HG02571 (cell line): ENCODE results near the gene CENPU.
"Not testable (repeated sequence)": the region's sequence is repeated elsewhere in the genome, so short reads cannot be mapped to it uniquely, and the experiment has no call there.

Experiments
- ATAC-seq: cut with Tn5 transposase; IDR thresholded peaks from one replicate; pipeline ENCODE4 v1.9.1; 2021; ENCODE audit warnings: mild to moderate bottlenecking, moderate library complexity; ENCODE audit not compliant: unreplicated experiment

The CENPU gene

DNA sequence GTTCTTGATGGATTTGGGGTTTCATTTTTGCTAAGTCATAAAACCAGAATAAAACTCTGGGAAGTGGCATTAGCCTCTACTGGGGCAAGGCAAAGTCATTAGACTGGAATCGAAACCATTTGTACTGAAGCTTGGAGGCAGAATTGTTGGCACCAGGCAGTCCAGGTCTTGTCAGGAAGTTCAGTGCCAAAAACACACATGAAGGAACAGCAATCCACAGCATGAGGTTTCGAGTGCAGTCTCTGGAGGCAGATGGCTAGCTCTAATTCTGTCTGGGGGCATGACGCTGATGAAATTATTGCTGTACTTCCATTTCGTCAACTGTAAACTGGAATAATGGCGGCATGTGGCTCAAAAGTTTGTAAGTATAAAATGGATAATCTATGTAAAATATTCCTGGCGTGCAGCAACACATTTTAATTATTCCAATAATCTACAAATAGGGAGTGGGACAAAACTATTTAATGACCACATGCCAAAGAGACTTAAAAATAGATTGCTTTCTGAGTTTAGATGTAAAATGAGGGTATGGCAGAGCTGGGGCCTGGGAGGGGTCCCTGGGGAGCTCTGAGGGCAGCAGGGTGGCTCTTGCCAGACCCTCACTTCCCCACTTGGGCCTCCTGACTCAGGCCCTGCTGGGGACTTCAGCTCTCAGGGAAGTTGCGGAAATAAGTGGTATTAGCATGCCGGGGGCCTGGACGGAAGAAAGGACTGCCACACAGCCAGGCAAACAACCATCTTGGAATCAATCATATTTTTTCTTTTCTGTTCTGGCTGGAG, 18.8 kb upstream of the CENPU start:
- no peak for ATAC-seq

DNA sequence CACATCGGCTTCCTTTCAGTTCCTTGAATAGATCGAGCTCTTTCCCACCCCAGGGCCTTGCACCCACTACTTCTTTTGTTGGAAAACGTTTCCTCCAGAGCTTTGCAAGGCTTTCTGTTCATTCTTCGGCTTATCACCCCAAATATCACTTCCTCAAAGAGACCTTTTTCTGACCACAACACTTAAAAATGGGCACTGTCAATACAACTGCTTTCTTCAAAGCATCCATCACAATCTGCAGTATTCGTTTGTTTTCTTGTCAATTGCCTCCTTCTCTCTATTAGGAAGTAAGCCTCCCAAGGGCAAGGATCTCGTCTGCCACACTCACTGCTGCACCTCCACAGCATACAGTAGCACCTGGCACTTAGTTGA, 17.7 kb upstream of the CENPU start:
- ATAC-seq = no peak

DNA sequence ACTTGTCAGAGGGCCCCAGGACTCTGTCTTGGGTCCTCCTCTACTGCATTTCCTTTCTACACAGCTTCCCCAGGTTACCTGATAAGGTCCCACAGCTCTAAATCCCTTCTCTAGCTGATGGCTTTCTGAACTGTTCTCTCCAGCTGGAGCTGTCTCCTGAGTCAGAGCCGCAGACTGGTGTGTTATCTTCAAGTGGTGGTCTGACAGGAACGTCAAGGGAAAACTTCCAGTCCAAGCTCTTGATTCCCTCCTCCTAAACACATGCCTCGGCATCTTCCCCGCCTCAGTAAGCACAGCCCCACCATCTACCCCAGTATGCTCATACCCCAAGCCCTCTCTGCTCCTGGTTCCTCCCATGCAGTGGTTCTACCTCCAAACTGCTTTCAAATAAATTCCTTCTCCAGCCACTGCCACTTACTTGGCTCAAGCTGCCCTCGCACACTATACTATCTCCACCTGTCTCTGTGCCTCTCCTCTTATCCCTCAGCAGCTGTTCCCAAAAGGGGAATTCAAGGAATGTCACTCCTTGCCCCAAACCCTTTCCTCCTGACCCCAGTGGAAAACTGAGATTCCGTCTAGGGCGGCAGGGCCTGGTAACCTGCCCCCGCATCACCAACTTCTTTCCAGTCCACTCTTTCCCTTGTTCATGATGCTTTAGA, 17.2 kb upstream of the CENPU start:
- ATAC-seq = no peak

DNA sequence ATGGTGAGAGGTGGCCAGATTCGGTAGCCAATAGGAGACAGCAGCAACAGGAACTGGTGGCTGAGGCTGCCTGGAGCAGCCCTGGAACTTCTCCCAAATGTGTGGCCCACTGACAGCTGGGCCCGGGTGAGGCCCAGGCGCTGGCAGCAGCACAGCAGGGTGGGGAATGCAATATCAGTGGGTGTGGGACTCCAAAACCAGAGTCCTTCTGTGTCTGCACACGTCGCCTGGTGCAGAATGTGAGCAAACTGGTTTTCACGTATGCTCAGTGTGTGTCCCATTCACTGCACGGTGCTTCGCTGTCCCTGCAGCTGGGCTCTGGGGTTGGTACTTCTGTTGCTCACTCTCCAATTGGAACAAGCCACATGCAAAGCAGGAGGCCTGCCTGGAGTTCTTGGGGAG, 14.4 kb upstream of the CENPU start:
- no peak for ATAC-seq

DNA sequence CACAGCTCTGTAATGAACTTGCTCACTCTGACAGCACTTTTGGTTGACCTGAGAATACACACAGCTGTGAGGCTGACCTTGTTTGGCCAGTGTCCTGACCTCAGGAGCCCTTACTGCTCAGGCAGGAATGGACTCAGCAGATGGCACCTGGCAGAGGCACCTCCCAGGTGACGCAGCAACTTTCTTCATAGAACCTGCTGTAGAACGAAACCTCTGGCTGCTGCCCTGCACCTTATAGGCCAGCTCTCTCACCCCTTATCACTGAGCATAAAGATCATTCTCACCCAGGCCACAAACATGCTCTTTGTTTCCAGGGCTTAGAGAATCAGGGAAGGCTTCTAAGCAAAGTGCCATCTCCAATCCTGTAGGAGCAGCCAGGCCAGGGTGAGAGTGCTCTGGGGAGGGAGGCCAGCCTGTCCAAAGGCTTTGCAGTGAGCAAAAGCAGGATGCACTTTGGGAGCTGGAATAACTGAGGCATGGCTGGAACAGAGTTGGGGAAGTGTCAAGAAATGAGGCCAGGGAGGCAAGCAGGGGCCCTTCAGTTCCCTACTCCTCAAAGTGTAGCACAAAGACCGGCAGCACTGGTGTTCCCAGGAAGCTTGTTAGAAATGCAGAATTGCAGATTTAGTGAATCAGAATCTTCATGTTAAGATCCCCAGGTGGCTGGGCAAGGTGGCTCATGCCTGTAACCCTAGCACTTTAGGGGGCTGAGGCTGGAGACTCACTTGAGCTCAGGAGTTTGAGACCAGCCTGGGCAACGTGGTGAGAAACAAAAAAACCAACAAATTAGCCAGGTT, 13.3 kb upstream of the CENPU start:
- ATAC-seq = no peak

DNA sequence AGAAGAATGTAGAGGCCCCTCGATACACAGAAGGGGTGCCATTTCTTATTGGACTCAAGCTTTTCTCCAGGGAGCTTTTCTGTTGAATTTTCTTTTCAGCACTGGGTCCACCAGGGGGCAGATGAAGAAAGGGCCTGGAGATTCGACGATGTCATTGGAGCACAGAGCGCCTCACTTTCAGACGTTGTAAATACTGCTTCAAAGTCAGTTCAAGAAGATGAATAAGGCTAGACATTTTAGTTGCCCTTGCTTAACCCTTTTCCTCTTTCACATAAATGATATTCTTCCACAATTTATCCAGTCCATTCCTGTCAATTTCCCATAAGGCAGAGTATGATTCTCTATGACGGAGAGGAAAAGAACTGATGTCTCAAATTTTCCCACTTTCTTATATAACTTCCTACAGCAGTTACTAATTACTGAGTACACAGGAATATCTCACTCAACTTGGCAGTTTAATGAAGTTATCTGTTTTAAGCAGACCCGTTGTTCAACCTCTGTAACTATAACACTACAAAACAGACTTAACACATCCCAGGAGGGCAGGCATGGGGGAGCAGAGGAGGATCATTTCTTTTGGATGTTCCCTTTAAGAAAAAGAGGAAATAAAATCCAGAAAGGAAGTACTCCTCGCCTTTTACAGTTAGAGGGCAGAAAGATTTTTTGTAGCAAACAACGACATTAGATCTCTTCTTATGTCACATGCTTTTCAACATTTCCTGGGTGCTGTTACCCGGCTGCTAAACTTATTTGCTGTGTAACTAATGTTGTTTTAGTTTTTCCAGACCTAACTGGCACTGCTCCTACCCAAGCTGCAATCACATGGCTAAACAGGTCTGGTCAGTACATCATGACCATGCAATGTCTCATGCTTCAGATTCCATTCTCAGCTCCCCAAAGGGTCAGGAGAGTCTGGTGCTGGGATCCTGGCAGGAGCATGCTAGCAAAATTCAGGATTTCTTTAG, 12.2 kb upstream of the CENPU start:
- no peak for ATAC-seq

DNA sequence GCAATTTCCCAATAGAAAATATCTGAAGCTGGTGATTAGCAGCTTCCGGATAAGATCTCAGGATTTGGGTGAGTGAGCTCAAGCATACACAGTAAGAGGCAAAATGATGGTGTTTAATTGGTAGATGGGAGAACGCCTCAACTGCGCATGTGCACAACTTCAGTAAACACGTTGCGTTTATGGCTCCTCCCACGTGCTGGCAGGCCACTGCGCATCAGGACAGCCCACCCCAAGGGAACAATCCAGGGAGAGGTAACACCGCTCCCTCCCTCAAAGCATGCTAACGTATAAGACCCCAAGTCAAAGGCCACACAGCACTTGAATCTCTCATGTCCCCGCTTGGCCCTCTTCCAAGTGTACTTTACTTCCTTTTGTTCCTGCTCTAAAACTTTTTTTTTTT, 10.3 kb upstream of the CENPU start:
- ATAC-seq = no peak

DNA sequence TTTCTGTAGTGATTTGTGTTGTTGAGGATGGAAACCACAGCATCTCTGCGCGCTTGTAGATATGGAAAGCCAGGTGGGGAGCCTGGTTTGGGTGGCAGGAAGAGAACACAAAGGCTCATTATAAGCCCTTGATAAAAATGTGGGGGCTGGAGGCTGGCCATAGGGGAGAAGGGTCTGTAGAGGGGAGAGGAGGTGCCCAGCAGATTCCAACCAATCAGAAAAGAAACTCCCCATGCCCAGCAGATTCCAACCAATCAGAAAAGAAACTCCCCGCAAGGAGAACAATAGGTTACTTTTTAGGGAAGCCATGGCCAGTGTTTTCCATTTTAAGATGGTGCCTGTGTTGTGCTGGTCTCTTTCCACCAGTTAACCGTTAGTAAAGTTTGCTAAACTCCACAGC, 9.8 kb upstream of the CENPU start:
- no peak for ATAC-seq

DNA sequence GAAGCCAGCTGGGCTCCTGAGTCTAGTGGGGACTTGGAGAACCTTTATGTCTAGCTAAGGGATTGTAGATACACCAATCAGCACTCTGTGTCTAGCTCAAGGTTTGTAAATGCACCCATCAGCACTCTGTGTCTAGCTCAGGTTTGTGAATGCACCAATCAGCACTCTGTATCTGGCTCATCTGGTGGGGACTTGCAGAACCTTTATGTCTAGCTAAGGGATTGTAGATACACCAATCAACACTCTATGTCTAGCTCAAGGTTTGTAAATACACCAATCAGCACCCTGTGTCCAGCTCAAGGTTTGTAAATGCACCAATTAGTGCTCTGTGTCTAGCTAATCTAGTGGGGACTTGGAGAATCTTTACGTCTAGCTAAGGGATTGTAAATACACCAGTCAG, 7.8 kb upstream of the CENPU start:
- ATAC-seq = not testable (repeated sequence)

DNA sequence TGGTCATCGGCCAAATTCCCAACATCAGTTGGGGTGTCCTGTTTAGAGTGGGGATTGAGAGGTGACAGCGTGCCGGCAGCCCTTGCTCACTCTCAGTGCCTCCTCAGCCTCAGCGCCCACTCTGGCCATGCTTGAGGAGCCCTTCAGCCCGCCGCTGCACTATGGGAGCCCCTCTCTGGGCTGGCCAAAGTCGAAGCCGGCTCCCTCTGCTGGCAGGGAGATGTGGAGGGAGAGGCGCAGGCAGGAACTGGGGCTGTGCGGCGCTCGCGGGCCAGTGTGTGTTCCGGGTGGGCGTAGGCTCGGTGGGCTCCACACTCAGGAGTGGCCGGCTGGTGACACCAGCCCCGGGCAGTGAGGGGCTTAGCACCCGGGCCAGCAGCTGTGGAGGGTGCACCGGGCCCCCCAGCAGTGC, 7.1 kb upstream of the CENPU start:
- ATAC-seq = no peak

DNA sequence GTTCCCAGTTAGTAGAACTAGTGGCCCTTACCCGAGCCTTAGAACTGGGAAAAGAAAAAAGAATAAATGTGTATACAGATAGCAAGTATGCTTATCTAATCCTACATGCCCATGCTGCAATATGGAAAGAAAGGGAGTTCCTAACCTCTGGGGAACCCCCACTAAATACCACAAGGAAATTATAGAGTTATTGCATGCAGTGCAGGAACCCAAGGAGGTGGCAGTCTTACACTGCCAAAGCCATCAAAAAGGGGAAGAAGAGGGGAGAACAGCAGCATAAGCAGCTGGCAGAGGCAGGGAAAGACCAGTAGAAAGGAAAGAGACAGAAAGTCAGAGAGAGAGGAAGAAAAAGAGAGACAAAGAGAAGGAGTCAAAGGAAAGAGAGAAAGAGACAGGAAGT, 5.7 kb upstream of the CENPU start:
- not testable (repeated sequence) for ATAC-seq

DNA sequence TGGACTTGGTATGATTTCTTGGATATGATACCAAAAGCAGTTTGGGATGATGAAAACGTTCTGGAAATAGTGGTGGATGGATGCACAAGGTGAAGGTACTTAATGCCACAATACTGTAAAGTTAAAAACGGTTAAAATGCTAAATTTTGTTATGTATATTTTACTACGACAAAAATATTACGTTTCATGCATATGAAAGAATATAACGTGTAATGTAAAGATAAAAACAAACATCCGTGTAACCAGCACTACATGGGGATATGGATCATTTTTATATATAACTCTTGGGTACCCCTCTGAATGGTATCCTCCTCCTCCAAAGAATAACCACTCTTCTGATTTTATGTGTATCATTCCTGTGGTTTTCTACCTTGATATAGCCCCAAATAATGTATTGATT, 862 bp upstream of the CENPU start:
- no peak for ATAC-seq

DNA sequence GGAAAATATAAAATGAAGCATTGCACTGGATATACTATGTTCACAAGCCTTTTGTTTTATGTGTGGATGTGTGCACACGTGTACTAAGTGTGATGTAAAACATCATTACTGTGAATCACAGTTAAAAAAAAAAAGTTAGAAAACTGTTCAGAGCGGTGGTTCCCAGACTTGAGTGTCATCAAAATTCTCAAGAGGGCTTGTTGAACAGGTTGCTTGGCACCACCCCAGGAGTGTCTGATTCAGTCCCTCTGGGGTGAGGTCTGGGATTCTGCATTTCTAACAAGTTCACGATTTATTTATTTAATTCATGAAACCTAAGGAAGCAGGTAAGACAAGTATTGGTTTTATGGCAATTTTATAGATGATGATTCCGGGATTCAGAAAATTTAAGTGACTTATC, 1.8 kb downstream of the CENPU start:
- ATAC-seq = no peak

DNA sequence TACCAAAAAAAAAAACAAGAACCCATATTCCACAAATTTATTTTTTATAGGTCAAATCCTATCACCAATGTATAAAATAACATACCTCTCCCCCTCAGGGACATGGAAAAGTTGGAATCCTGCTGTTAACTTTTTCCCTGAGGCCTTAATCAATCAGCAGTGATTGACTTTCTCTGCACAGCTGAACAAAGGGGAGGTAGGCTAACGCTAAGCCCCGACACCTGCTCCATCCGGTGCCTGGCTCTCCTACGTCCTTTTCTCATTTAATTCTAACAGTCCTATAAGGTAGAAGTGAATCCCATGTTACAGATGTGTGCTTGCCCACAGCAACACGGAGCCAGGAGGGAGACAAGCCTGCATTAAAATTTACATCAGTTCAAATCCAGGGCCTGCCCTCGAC, 2.8 kb downstream of the CENPU start:
- no peak for ATAC-seq

DNA sequence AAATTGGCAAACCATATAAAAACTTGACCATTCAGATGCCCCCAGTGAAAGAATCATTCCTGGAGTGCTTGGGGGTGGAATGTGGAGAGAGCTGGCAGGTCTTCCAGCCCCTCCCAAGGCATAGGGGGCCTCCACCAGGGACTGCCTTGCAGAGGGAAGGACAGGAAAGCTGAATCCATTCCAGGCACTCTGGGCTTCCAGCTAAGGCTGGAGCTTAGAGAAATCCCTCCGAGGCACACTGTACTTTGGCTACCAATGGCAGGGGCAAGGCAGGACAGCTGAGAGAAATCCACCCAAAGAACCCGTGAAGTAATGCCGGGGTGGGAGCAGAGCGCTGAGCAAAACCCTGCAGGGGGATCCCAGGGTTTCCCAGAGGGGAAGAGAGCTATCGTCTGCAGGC, 4.0 kb downstream of the CENPU start:
- ATAC-seq = no peak

DNA sequence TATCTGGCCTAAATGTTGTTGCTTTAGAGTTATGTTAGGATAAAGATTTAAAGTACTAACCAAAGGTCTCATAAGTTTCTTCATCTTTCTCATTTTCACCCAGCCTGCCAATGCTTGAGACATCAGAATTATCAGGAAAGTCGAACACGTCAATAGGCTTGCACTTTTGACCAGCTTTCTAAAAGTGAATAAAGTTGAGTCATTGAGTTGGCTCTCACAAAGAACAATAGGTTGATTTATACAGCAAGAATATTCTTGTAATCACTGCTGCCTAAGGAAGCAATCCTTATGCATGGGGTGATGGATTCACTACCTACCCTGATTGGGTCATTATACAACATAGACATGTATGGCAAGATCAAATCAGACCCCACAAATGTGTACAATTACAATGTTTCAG, 5.0 kb downstream of the CENPU start:
- no peak for ATAC-seq

DNA sequence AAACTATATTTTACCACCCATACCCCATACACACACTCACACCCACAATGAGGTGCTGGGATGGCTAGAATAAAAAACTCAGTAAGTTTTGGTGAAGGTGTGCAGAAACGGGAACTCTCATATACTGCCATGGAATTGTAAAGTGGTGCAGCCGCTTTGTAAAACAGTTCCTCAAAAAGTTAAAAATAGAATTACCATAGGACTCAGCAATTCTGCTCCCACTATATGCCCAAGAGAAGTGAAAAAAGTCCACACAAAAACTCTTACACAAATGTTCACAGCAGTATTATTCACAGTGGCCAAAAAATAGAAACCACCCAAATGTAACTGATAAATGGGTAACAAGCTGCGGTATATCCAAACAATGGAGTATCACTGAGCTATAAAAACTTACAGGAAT, 6.5 kb downstream of the CENPU start:
- ATAC-seq = no peak

DNA sequence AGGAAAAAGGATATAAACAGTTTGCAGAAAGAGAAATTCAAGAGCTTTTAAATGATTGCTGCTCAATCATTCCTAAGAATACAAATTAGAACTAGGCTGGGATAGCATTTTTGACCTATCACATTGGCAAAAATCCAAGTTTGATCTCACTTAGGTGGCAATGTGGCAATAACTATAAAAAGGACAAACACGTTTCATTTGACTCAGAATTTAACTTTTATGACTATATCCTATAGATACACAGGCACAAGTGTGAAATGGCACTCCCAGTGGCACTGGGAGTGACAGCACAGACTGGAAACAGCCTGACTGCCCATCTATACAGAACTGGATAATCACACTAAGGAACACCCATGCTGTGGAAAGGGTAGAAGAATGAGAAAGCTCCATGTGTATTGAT, 11.1 kb downstream of the CENPU start:
- no peak for ATAC-seq

DNA sequence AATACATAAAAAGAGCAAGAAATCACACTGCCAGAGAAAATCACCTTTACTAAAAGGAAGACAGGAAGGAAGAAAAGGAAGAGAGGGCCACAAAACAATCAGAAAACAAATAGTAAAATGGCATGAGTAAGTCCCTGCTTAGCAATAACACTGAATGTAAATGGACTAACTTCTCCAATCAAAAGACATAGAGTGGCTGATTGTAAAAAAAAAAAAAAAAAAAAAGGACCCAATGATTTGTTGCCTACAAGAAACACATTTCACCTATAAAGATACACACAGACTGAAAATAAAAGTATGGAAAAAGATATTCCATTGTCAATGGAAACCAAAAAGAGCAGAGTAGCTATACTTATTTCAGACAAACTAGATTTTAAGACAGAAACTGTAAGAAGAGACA, 12.6 kb downstream of the CENPU start:
- no peak for ATAC-seq

DNA sequence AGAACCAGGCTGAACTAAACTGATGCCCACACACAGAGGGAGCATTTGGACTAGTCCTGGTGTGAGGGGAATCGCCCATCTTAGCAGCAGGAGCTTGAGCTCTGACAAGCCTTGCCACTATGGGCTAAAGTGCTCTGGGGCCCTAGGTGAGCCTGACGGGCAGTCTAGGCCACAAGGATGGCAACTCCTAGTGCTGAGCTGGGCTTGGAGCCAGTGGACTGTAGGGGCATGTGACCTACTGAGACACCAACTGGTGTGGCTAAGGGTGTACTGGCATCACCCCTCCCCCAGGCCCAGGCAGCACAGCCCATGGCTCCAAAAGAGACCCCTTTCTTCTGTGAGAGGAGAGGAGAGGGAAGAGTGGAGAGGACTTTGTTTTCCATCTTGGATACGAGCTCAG, 14.5 kb downstream of the CENPU start:
- no peak for ATAC-seq

DNA sequence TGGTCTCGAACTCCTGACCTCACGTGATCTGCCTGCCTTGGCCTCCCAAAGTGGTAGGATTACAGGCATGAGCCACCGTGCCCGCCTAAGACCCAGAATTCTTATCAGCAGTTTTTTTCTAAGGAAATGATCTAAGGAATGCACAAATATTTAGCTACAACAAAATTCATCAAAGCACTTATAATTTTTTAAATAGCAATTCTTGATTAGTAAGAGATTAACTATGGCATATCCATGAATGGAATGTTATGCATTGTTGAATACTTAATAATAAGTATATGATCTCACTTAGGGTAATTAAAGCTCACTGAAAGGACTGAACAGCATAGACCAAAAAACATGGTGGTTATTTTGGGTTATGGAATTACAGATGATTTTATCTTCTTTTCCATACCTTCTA, 18.4 kb downstream of the CENPU start:
- ATAC-seq = no peak
